HEK293 (cell line): ENCODE data around the gene ANKRD22.
A peak's percentile ranks its signal among the peaks of the same experiment; 100 is the strongest.

Source experiments
- CTCF ChIA-PET: fragments of 350-600 bp; formaldehyde crosslinking; extraction: SDS; loops from one replicate; lab custom pipeline; 2021; ENCODE audit warnings: antibody characterized with exemption; lab: Yijun Ruan, JAX
- POLR2A ChIA-PET: fragments of 300-600 bp; formaldehyde crosslinking; extraction: SDS; loops from one replicate; lab custom pipeline; 2020; ENCODE audit warnings: antibody characterized with exemption, inconsistent platforms; lab: Yijun Ruan, JAX
- H3K27ac ChIP-seq: fragments of 200-500 bp; sonication (Bioruptor generic); 2 replicates; pipeline ENCODE4 v1.5.1; 2014; ENCODE audit warnings: low read depth, low read length, control low read depth, inconsistent platforms; ENCODE audit errors: extremely low read depth
- H3K36me3 ChIP-seq, 2 experiments: fragments of 200-500 bp in 1 of 2; sonication (Bioruptor generic) in 1 of 2; 1 replicate in 1 of 2; 2 replicates in 1 of 2; pipeline ENCODE4 v1.5.1; 2014 to 2017; ENCODE audit warnings: inconsistent platforms in 2 of 2, low read length in 2 of 2; ENCODE audit not compliant: control insufficient read depth in 2 of 2, insufficient read depth in 1 of 2
- H3K4me1 ChIP-seq: fragments of 200-500 bp; sonication (Bioruptor generic); 2 replicates; pipeline ENCODE4 v1.5.1; 2014; ENCODE audit warnings: mild to moderate bottlenecking, low read length, inconsistent platforms; ENCODE audit not compliant: control insufficient read depth, insufficient read depth
- H3K4me3 ChIP-seq: 2 replicates; pipeline ENCODE4 v1.5.1; 2011; ENCODE audit warnings: low read depth, mild to moderate bottlenecking, control low read depth, low read length, moderate library complexity
- H3K9me3 ChIP-seq: fragments of 200-500 bp; sonication (Bioruptor generic); 2 replicates; pipeline ENCODE4 v1.5.1; 2014; ENCODE audit warnings: low read depth, low read length, inconsistent platforms; ENCODE audit not compliant: control insufficient read depth, insufficient read depth
- HOXA7 ChIP-seq: sonication (generic); formaldehyde crosslinking; IDR thresholded peaks from 2 replicates; pipeline ENCODE4 v1.8.1; 2022; ENCODE audit warnings: missing genetic modification reagents, borderline replicate concordance
- HOXC10 ChIP-seq: sonication (generic); formaldehyde crosslinking; IDR thresholded peaks from 2 replicates; pipeline ENCODE4 v1.8.1; 2023; ENCODE audit warnings: mild to moderate bottlenecking, missing genetic modification reagents
- PRDM1 ChIP-seq: fragments of 450-650 bp; formaldehyde crosslinking; IDR thresholded peaks from 2 replicates; pipeline ENCODE4; 2016; ENCODE audit warnings: missing biosample characterization, missing genetic modification characterization
- SP7 ChIP-seq: fragments of 450-650 bp; formaldehyde crosslinking; IDR thresholded peaks from 2 replicates; pipeline ENCODE4 v1.5.1; 2016; ENCODE audit warnings: missing biosample characterization, missing genetic modification characterization
- YY1 ChIP-seq: fragments of 450-650 bp; formaldehyde crosslinking; IDR thresholded peaks from 2 replicates; pipeline ENCODE4 v1.5.1; 2018; ENCODE audit warnings: missing biosample characterization, missing genetic modification characterization
- ZFP37 ChIP-seq: fragments of 450-650 bp; formaldehyde crosslinking; IDR thresholded peaks from 2 replicates; pipeline ENCODE4 v1.5.1; 2016; ENCODE audit warnings: missing biosample characterization, missing genetic modification characterization
- ZFP69B ChIP-seq: fragments of 450-650 bp; formaldehyde crosslinking; IDR thresholded peaks from 2 replicates; pipeline ENCODE4 v1.5.1; 2016; ENCODE audit warnings: missing biosample characterization, missing genetic modification characterization
- ZNF2 ChIP-seq: fragments of 450-650 bp; formaldehyde crosslinking; IDR thresholded peaks from 2 replicates; pipeline ENCODE4 v1.5.1; 2016; ENCODE audit warnings: missing biosample characterization, missing genetic modification characterization
- ZNF501 ChIP-seq: fragments of 450-650 bp; formaldehyde crosslinking; IDR thresholded peaks from 2 replicates; pipeline ENCODE4 v1.5.1; 2016; ENCODE audit warnings: missing biosample characterization, missing genetic modification characterization
- ZNF555 ChIP-seq: fragments of 450-650 bp; formaldehyde crosslinking; conservative IDR thresholded peaks from 2 replicates; pipeline ENCODE4 v1.5.1; 2017; ENCODE audit warnings: missing biosample characterization, mild to moderate bottlenecking, missing genetic modification characterization, inconsistent platforms
- ZNF621 ChIP-seq: fragments of 450-650 bp; formaldehyde crosslinking; IDR thresholded peaks from 2 replicates; pipeline ENCODE4 v1.5.1; 2017; ENCODE audit warnings: missing biosample characterization, missing genetic modification characterization
- ZNF624 ChIP-seq: fragments of 450-650 bp; formaldehyde crosslinking; IDR thresholded peaks from 2 replicates; pipeline ENCODE4 v1.5.1; 2017; ENCODE audit warnings: missing biosample characterization, missing genetic modification characterization
- ZNF629 ChIP-seq: fragments of 450-650 bp; formaldehyde crosslinking; IDR thresholded peaks from 2 replicates; pipeline ENCODE4 v1.5.1; 2017; ENCODE audit warnings: missing biosample characterization, missing genetic modification characterization
- TF ChIP-seq, protein P1 (sequence below): fragments of 450-650 bp; formaldehyde crosslinking; IDR thresholded peaks from 2 replicates; pipeline ENCODE4 v1.5.1; 2017; ENCODE audit warnings: missing biosample characterization, missing genetic modification characterization
- TF ChIP-seq, protein P2 (sequence below): fragments of 450-650 bp; formaldehyde crosslinking; IDR thresholded peaks from 2 replicates; pipeline ENCODE4 v1.5.1; 2017; ENCODE audit warnings: missing biosample characterization, missing genetic modification characterization
- TF ChIP-seq, protein P3 (sequence below): fragments of 450-650 bp; formaldehyde crosslinking; IDR thresholded peaks from 2 replicates; pipeline ENCODE4 v1.5.1; 2017; ENCODE audit warnings: missing biosample characterization, missing genetic modification characterization
- TF ChIP-seq, protein P4 (sequence below): fragments of 450-650 bp; formaldehyde crosslinking; IDR thresholded peaks from 2 replicates; pipeline ENCODE4 v1.5.1; 2016; ENCODE audit warnings: missing biosample characterization, missing genetic modification characterization
- TF ChIP-seq, protein P5 (sequence below): fragments of 450-650 bp; formaldehyde crosslinking; IDR thresholded peaks from 2 replicates; pipeline ENCODE4 v1.5.1; 2017; ENCODE audit warnings: missing biosample characterization, missing genetic modification characterization
- TF ChIP-seq, protein P6 (sequence below): fragments of 450-650 bp; formaldehyde crosslinking; IDR thresholded peaks from 2 replicates; pipeline ENCODE4 v1.5.1; 2016; ENCODE audit warnings: missing biosample characterization, missing genetic modification characterization

The ANKRD22 gene

DNA sequence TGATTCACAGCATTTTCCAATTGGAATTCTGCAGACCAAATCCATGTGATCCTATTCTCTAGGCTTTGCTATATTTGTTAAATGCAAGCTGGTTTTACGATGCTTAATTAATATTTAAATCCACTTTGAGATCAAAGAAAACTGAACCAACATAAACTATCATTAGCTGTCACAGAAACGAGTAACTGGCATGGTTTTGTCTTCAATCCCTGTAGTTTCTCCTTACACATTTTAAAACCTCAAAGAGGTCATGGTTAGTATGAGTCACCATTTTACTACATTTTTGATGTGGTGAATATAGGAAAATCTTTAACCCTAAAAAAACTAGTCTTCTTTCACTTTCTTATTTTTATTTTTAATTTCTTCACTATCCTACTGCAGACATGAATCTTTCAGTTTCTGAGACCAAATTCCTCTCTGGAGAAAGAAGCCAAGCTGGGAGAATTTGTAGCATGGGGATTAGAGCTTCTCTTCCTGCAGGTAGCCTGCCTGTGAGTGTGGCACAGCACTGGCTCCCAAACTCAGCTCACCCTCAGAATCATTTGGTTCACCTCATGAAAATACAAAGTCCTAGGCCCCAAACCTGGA, 57.8 kb downstream of the ANKRD22 start:
- H3K36me3 ChIP-seq: no peaks in the 10 kb centered on the region
- no peak overlapping the region for H3K4me3 ChIP-seq
- CTCF ChIA-PET: interaction anchor here (0.7 to 1.4 kb wide), 4 partner anchors 9 to 197 kb away, joined by 3 to 10 read pairs (median 5); no protein-coding TSS in a partner anchor
- TF ChIP-seq PRDM1 (tag by site-specific recombination) (peak; percentile 50; the same call in 1 of the 2 replicates), YY1 (tag by site-specific recombination) (no peak), ZNF555 (tag by site-specific recombination) (no peak), HOXA7 (no peak), ZNF629 (tag by site-specific recombination) (no peak), SP7 (peak; percentile 40; the same call in 1 of the 2 replicates)
- TF ChIP-seq, protein P1, sequence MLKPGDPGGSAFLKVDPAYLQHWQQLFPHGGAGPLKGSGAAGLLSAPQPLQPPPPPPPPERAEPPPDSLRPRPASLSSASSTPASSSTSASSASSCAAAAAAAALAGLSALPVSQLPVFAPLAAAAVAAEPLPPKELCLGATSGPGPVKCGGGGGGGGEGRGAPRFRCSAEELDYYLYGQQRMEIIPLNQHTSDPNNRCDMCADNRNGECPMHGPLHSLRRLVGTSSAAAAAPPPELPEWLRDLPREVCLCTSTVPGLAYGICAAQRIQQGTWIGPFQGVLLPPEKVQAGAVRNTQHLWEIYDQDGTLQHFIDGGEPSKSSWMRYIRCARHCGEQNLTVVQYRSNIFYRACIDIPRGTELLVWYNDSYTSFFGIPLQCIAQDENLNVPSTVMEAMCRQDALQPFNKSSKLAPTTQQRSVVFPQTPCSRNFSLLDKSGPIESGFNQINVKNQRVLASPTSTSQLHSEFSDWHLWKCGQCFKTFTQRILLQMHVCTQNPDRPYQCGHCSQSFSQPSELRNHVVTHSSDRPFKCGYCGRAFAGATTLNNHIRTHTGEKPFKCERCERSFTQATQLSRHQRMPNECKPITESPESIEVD (tag by site-specific recombination): 0 out of 2 replicates have a peak, but pooled peaks have one; percentile 24
- TF ChIP-seq, all 188 proteins: peak for 3
- POLR2A ChIA-PET: no interaction called here
- Histone ChIP-seq H3K27ac (no peak overlapping the region), H3K4me1 (no peaks in the 10 kb centered on the region), H3K9me3 (no peaks in the 10 kb centered on the region)

DNA sequence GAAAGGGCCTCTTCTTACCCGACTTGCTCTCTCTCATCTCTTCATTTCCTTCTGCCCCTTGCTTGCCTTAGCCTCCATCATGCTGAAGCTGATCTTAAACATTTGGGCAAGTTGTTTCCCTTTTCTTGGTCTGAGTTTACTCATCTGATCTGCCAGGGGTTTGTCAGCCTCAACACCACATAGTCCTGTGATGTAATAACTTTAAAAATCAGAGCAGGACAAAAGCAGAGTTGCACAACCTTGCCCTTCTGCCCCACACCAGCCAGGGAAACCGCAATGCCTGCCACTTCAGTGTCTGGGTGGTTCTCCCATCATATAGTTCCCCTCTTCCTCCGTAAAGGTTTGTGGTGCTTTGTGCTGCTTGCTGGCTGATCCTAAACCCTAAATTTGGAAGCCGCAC, 59.0 kb downstream of the ANKRD22 start:
- no peaks in the 10 kb centered on the region for H3K9me3 ChIP-seq
- no peaks in the 10 kb centered on the region for H3K36me3 ChIP-seq
- CTCF ChIA-PET: interaction anchor here (0.6 to 1.1 kb wide), 8 partner anchors 17 to 1866 kb away, joined by 3 to 7 read pairs (median 4); no protein-coding TSS in a partner anchor
- H3K4me3 ChIP-seq: no peak overlapping the region
- no peak overlapping the region for H3K27ac ChIP-seq
- POLR2A ChIA-PET: interaction anchor here (0.5 kb wide), 1 partner anchor 67 kb away, joined by 3 read pairs; no protein-coding TSS in a partner anchor
- no peaks in the 10 kb centered on the region for H3K4me1 ChIP-seq
- TF ChIP-seq HOXC10 (CRISPR knock-in tag): no peak
- TF ChIP-seq ZNF2 (tag by site-specific recombination): no peak
- TF ChIP-seq, protein P2, sequence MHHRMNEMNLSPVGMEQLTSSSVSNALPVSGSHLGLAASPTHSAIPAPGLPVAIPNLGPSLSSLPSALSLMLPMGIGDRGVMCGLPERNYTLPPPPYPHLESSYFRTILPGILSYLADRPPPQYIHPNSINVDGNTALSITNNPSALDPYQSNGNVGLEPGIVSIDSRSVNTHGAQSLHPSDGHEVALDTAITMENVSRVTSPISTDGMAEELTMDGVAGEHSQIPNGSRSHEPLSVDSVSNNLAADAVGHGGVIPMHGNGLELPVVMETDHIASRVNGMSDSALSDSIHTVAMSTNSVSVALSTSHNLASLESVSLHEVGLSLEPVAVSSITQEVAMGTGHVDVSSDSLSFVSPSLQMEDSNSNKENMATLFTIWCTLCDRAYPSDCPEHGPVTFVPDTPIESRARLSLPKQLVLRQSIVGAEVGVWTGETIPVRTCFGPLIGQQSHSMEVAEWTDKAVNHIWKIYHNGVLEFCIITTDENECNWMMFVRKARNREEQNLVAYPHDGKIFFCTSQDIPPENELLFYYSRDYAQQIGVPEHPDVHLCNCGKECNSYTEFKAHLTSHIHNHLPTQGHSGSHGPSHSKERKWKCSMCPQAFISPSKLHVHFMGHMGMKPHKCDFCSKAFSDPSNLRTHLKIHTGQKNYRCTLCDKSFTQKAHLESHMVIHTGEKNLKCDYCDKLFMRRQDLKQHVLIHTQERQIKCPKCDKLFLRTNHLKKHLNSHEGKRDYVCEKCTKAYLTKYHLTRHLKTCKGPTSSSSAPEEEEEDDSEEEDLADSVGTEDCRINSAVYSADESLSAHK (tag by site-specific recombination): no peak
- TF ChIP-seq, protein P3, sequence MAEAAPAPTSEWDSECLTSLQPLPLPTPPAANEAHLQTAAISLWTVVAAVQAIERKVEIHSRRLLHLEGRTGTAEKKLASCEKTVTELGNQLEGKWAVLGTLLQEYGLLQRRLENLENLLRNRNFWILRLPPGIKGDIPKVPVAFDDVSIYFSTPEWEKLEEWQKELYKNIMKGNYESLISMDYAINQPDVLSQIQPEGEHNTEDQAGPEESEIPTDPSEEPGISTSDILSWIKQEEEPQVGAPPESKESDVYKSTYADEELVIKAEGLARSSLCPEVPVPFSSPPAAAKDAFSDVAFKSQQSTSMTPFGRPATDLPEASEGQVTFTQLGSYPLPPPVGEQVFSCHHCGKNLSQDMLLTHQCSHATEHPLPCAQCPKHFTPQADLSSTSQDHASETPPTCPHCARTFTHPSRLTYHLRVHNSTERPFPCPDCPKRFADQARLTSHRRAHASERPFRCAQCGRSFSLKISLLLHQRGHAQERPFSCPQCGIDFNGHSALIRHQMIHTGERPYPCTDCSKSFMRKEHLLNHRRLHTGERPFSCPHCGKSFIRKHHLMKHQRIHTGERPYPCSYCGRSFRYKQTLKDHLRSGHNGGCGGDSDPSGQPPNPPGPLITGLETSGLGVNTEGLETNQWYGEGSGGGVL (tag by site-specific recombination): no peak
- no peak for TF ChIP-seq ZNF621
- TF ChIP-seq, protein P4, sequence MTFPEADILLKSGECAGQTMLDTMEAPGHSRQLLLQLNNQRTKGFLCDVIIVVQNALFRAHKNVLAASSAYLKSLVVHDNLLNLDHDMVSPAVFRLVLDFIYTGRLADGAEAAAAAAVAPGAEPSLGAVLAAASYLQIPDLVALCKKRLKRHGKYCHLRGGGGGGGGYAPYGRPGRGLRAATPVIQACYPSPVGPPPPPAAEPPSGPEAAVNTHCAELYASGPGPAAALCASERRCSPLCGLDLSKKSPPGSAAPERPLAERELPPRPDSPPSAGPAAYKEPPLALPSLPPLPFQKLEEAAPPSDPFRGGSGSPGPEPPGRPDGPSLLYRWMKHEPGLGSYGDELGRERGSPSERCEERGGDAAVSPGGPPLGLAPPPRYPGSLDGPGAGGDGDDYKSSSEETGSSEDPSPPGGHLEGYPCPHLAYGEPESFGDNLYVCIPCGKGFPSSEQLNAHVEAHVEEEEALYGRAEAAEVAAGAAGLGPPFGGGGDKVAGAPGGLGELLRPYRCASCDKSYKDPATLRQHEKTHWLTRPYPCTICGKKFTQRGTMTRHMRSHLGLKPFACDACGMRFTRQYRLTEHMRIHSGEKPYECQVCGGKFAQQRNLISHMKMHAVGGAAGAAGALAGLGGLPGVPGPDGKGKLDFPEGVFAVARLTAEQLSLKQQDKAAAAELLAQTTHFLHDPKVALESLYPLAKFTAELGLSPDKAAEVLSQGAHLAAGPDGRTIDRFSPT (tag by site-specific recombination): no peak
- TF ChIP-seq ZFP37 (tag by site-specific recombination): no peak
- TF ChIP-seq ZFP69B (tag by site-specific recombination): no peak
- no peak for TF ChIP-seq ZNF624
- TF ChIP-seq, protein P5, sequence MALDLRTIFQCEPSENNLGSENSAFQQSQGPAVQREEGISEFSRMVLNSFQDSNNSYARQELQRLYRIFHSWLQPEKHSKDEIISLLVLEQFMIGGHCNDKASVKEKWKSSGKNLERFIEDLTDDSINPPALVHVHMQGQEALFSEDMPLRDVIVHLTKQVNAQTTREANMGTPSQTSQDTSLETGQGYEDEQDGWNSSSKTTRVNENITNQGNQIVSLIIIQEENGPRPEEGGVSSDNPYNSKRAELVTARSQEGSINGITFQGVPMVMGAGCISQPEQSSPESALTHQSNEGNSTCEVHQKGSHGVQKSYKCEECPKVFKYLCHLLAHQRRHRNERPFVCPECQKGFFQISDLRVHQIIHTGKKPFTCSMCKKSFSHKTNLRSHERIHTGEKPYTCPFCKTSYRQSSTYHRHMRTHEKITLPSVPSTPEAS (tag by site-specific recombination): no peak
- TF ChIP-seq ZNF501 (tag by site-specific recombination): no peak
- TF ChIP-seq, protein P6, sequence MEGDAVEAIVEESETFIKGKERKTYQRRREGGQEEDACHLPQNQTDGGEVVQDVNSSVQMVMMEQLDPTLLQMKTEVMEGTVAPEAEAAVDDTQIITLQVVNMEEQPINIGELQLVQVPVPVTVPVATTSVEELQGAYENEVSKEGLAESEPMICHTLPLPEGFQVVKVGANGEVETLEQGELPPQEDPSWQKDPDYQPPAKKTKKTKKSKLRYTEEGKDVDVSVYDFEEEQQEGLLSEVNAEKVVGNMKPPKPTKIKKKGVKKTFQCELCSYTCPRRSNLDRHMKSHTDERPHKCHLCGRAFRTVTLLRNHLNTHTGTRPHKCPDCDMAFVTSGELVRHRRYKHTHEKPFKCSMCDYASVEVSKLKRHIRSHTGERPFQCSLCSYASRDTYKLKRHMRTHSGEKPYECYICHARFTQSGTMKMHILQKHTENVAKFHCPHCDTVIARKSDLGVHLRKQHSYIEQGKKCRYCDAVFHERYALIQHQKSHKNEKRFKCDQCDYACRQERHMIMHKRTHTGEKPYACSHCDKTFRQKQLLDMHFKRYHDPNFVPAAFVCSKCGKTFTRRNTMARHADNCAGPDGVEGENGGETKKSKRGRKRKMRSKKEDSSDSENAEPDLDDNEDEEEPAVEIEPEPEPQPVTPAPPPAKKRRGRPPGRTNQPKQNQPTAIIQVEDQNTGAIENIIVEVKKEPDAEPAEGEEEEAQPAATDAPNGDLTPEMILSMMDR (tag by site-specific recombination): no peak
